ENCODE data around the gene MAT1A. TPM values are rescaled to one million over a fixed set of nuclear protein-coding genes. Genes with fewer than 3 reads are reported as not detected.
"Not testable (repeated sequence)": the region's sequence is repeated elsewhere in the genome, so short reads cannot be mapped to it uniquely, and the experiment has no call there.

The MAT1A gene
- total and polyA plus RNA-seq, 2 of the 8 experiments (the other 6 are each of a cell fraction or from before 2014, with no cell fraction given) = 4.1 to 6.4 TPM

DNA sequence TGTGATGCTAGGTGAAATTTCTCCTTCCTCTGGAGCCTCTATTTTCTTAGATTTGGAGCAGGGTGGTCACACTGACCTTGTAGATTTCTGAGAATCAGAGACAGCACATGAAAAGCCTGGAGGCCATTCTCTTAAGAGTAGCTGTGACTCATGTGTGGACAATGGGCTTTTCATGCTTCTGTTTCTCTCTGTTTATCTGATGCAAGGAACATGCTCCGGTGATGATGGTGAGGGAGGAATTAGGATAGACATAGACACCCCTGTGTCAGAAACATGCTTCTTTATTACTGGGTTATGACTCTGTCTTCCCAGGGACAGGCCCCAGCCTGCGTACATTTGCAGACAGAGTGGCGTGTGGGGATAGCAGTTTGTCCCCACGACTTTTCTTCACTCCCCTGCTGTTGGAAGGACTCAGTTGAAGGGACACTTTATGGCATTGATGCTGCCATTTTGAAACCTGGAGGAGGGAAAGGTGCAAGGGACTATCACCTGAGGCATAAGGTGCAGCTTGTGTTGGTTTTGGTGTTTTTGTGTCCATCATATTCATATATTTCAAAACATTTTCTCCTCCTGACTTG is 37.7 kb downstream of the MAT1A start:
- ChIA-PET CTCF (ENCODE audit: partially characterized antibody) (interaction anchor here (1.4 to 1.8 kb wide), 3 partner anchors 10 to 111 kb away, joined by 3 to 8 read pairs (median 4); no protein-coding TSS in a partner anchor), POLR2A (ENCODE audit: partially characterized antibody) (interaction anchor here (1.2 kb wide), 1 partner anchor 29 kb away, joined by 3 read pairs; no protein-coding TSS in a partner anchor)
- H3K4ac ChIP-seq (replicated peaks; ENCODE audit: insufficient read length, low read depth, low read length); H3K23me2 ChIP-seq (ENCODE audit: low read depth, low read length); H3K56ac ChIP-seq (replicated peaks; ENCODE audit: insufficient read length, low read depth, low read length); H4K5ac ChIP-seq (ENCODE audit: insufficient read length, low read depth, low read length); H2BK5ac ChIP-seq (ENCODE audit: low read depth, low read length); H3K9me3 ChIP-seq (ENCODE audit: insufficient read depth in 2 of 2, low read depth in 1 of 2, low read length in 1 of 2); H3K4me1 ChIP-seq (replicated peaks in 1 of 4; ENCODE audit: control insufficient read depth in 3 of 4, insufficient read depth in 4 of 4, low read length in 3 of 4); H2BK120ac ChIP-seq (replicated peaks; ENCODE audit: low read depth, low read length); H4K8ac ChIP-seq (ENCODE audit: extremely low read depth, insufficient read depth, low read length); FAIRE-seq; H2BK12ac ChIP-seq (ENCODE audit: low read depth, low read length); H2AK5ac ChIP-seq (ENCODE audit: low read depth, low read length); DNase-seq (ENCODE audit: low read depth in 1 of 2, low spot score in 2 of 2); H3K36me3 ChIP-seq (ENCODE audit: control insufficient read depth in 2 of 4, insufficient read depth in 4 of 4, low read length in 3 of 4); H3K4me2 ChIP-seq (ENCODE audit: insufficient read depth in 1 of 2, low read depth in 2 of 2, low read length in 2 of 2); H4K91ac ChIP-seq (replicated peaks; ENCODE audit: insufficient read length, low read length); H3K23ac ChIP-seq (ENCODE audit: insufficient read length); H3K14ac ChIP-seq (ENCODE audit: insufficient read length); H2BK20ac ChIP-seq (ENCODE audit: low read length); H3K9ac ChIP-seq (replicated peaks in 1 of 4; ENCODE audit: extremely low read depth in 1 of 4, low read depth in 3 of 4, low read length in 3 of 4); H3K4me3 ChIP-seq (ENCODE audit: extremely low read depth in 1 of 4, insufficient read depth in 2 of 4, low read depth in 3 of 4, low read length in 4 of 4); H2AFZ ChIP-seq (ENCODE audit: low read length); H2BK15ac ChIP-seq (ENCODE audit: low read length); H4K20me1 ChIP-seq (replicated peaks in 1 of 2; ENCODE audit: control insufficient read depth in 1 of 2, insufficient read depth in 2 of 2, low read length in 2 of 2); H3K18ac ChIP-seq (ENCODE audit: extremely low read depth, low read length); H3K27me3 ChIP-seq (replicated peaks in 1 of 4; ENCODE audit: control insufficient read depth in 3 of 4, extremely low read depth in 1 of 4, insufficient read depth in 3 of 4, low read length in 3 of 4); H3K79me2 ChIP-seq (ENCODE audit: control insufficient read depth in 1 of 2, insufficient read depth in 2 of 2, low read length in 2 of 2); H3K79me1 ChIP-seq (ENCODE audit: low read depth, low read length); H3K27ac ChIP-seq (ENCODE audit: low read depth, low read length): not testable (repeated sequence)
- 81% methylated on average over 3 of the region's 4 CpGs; no CpG with 5 or more reads in 1 of the 2 experiments for WGBS, 2 experiments (ENCODE audit: extremely low coverage in 1 of 2, insufficient coverage in 1 of 2, insufficient read length in 1 of 2, insufficient replicate concordance in 2 of 2, low coverage in 1 of 2, low lambda C conversion rate in 2 of 2, missing lambda C conversion rate in 1 of 2)

DNA sequence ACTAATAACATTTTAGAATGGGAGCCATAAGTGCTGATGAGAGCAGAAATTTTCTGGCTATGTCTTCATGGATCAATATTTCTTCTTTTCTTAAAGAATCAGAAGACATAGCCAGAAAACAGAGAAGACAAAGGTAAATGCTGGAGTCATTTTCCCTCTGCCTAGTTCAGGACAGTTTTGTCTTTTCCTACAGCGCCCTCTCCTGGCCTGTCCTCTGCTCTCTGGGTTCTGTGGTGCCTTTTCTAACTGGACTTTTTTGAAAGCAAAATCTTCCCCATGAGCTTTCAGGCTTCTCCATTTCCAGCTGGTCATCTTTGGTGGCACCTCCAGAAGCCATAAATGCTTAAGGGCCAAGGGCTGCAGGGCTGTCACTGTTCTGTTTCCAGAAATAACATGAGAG is 39.1 kb downstream of the MAT1A start:
- DNase-seq (ENCODE audit: low read depth in 1 of 2, low spot score in 2 of 2); H2BK15ac ChIP-seq (ENCODE audit: low read length); H3K14ac ChIP-seq (ENCODE audit: insufficient read length); H2BK12ac ChIP-seq (ENCODE audit: low read depth, low read length); H3K9me3 ChIP-seq (ENCODE audit: insufficient read depth in 2 of 2, low read depth in 1 of 2, low read length in 1 of 2); H2AK5ac ChIP-seq (ENCODE audit: low read depth, low read length); H3K79me2 ChIP-seq (ENCODE audit: control insufficient read depth in 1 of 2, insufficient read depth in 2 of 2, low read length in 2 of 2); H3K56ac ChIP-seq (replicated peaks; ENCODE audit: insufficient read length, low read depth, low read length); H3K4me1 ChIP-seq (replicated peaks in 1 of 4; ENCODE audit: control insufficient read depth in 3 of 4, insufficient read depth in 4 of 4, low read length in 3 of 4); H4K20me1 ChIP-seq (replicated peaks in 1 of 2; ENCODE audit: control insufficient read depth in 1 of 2, insufficient read depth in 2 of 2, low read length in 2 of 2); H4K91ac ChIP-seq (replicated peaks; ENCODE audit: insufficient read length, low read length); H4K8ac ChIP-seq (ENCODE audit: extremely low read depth, insufficient read depth, low read length); H3K36me3 ChIP-seq (ENCODE audit: control insufficient read depth in 2 of 4, insufficient read depth in 4 of 4, low read length in 3 of 4); H3K27me3 ChIP-seq (replicated peaks in 1 of 4; ENCODE audit: control insufficient read depth in 3 of 4, extremely low read depth in 1 of 4, insufficient read depth in 3 of 4, low read length in 3 of 4); POLR2A ChIA-PET (ENCODE audit: partially characterized antibody); H4K5ac ChIP-seq (ENCODE audit: insufficient read length, low read depth, low read length); H2BK120ac ChIP-seq (replicated peaks; ENCODE audit: low read depth, low read length); H2AFZ ChIP-seq (ENCODE audit: low read length); H2BK5ac ChIP-seq (ENCODE audit: low read depth, low read length); H3K9ac ChIP-seq (replicated peaks in 1 of 4; ENCODE audit: extremely low read depth in 1 of 4, low read depth in 3 of 4, low read length in 3 of 4); H3K4me2 ChIP-seq (ENCODE audit: insufficient read depth in 1 of 2, low read depth in 2 of 2, low read length in 2 of 2); H3K27ac ChIP-seq (ENCODE audit: low read depth, low read length); H3K23ac ChIP-seq (ENCODE audit: insufficient read length); H3K23me2 ChIP-seq (ENCODE audit: low read depth, low read length); CTCF ChIA-PET (ENCODE audit: partially characterized antibody); H3K4ac ChIP-seq (replicated peaks; ENCODE audit: insufficient read length, low read depth, low read length); H3K18ac ChIP-seq (ENCODE audit: extremely low read depth, low read length); H3K4me3 ChIP-seq (ENCODE audit: extremely low read depth in 1 of 4, insufficient read depth in 2 of 4, low read depth in 3 of 4, low read length in 4 of 4); H2BK20ac ChIP-seq (ENCODE audit: low read length); H3K79me1 ChIP-seq (ENCODE audit: low read depth, low read length): not testable (repeated sequence)
- WGBS, 2 experiments (ENCODE audit: extremely low coverage in 1 of 2, insufficient coverage in 1 of 2, insufficient read length in 1 of 2, insufficient replicate concordance in 2 of 2, low coverage in 1 of 2, low lambda C conversion rate in 2 of 2, missing lambda C conversion rate in 1 of 2) = no CpG with 5 or more reads among the region's 1 CpG
- FAIRE-seq = peak; percentile 96
